Measurements from ENCODE around the gene PGM5. TPM values are rescaled to one million over a fixed set of nuclear protein-coding genes. Genes with fewer than 3 reads are reported as not detected.
A peak's percentile ranks its signal among the peaks of the same experiment; 100 is the strongest.

PGM5 gene
- total and polyA plus RNA-seq, 2 experiments from 2014 or later = not detected

DNA sequence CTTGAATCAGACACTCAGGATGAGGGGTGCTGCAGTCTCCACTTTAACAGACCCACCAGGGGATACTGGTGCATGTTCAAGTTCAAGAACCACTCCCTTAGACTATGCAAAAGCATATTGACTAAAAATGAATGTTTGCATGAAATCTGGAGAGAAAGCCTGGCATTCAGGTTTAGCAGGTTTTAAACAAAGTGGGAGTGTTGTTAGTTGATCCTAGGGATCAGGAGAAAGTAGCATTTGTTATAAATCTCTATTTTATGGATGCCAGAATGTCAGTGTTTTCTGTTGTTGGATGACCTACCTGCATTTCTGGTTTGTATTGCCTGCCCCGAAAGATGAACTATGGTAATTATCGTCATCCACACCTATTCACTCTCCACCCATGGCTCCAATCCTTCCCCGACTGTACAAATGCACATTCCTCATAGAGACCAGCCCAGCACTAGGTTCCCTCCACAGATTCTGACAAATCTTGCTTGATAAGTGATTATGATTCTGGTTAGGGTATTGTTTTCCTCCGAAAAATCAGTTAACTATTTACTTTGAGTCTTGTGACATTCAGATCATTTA, 167.0 kb downstream of the PGM5 start:
- Histone ChIP-seq H4K20me1 (replicated peaks; ENCODE audit: insufficient read depth) (no peaks in the 10 kb centered on the region), H3F3A (replicated peaks; ENCODE audit: low read depth) (no peaks in the 10 kb centered on the region), H3K4me1 (ENCODE audit: insufficient read depth) (no peaks in the 10 kb centered on the region), H3K36me3 (ENCODE audit: insufficient read depth) (no peaks in the 10 kb centered on the region), H3K4me3 (no peak overlapping the region), H3K79me2 (replicated peaks; ENCODE audit: insufficient read depth) (no peaks in the 10 kb centered on the region), H3K27me3 (ENCODE audit: insufficient read depth) (peaks cover 63% of the 10 kb centered on the region), H3K9me2 (ENCODE audit: insufficient read depth) (no peaks in the 10 kb centered on the region), H2AFZ (no peak overlapping the region), H3K4me2 (no peak overlapping the region), H3K27ac (ENCODE audit: low read depth) (no peak overlapping the region)
- no peak for TF ChIP-seq STAT1 (IDR thresholded peaks at IDR 0.05; ENCODE audit: unreplicated experiment)
- peaks cover 6% of the 10 kb centered on the region for H3K9me3 Mint-ChIP-seq
- DNase-seq (ENCODE audit: low spot score) (no peak), ATAC-seq (no peak)
- no peak overlapping the region for H3K4me3 Mint-ChIP-seq
- H3K4me1 Mint-ChIP-seq = no peaks in the 10 kb centered on the region; the same call in 2 of the 3 replicates
- H3K36me3 Mint-ChIP-seq (ENCODE audit: low read depth) = peaks cover 2% of the 10 kb centered on the region; the same call in 1 of the 3 replicates
- H3K27me3 Mint-ChIP-seq (ENCODE audit: insufficient read depth, low read depth, poor library complexity) = peaks cover 2% of the 10 kb centered on the region
- H3K27ac Mint-ChIP-seq = no peak overlapping the region

DNA sequence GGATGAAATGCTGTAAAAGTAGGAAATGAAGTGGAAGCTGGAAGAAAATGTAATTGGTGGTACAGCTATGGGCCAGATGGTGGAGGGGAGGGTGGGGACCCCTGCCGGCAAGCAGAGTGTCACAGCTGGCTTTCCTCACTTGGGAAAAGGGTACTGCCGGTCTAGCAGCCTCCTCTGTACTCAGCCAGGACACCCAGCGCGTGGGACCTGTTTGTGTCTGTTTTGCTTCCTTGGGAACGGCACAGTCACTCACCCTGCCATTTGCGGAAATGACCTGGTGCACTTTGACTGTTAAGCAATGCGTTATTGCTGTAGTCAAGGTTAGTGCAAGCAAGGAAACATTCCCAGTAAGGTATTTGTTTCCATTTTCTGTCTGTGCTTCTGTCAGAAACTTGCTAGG, 174.2 kb downstream of the PGM5 start:
- Histone ChIP-seq H3K4me1 (ENCODE audit: insufficient read depth) (no peaks in the 10 kb centered on the region), H3K4me2 (no peak overlapping the region), H3F3A (replicated peaks; ENCODE audit: low read depth) (no peaks in the 10 kb centered on the region), H3K27ac (ENCODE audit: low read depth) (no peak overlapping the region), H3K79me2 (replicated peaks; ENCODE audit: insufficient read depth) (no peaks in the 10 kb centered on the region), H3K9me2 (ENCODE audit: insufficient read depth) (no peaks in the 10 kb centered on the region), H3K27me3 (ENCODE audit: insufficient read depth) (peaks cover 58% of the 10 kb centered on the region), H3K4me3 (no peak overlapping the region), H3K36me3 (ENCODE audit: insufficient read depth) (no peaks in the 10 kb centered on the region), H2AFZ (no peak overlapping the region), H4K20me1 (replicated peaks; ENCODE audit: insufficient read depth) (no peaks in the 10 kb centered on the region)
- TF ChIP-seq NANOG (IDR thresholded peaks at IDR 0.05; ENCODE audit: borderline replicate concordance) = no peak
- TF ChIP-seq, protein P1, sequence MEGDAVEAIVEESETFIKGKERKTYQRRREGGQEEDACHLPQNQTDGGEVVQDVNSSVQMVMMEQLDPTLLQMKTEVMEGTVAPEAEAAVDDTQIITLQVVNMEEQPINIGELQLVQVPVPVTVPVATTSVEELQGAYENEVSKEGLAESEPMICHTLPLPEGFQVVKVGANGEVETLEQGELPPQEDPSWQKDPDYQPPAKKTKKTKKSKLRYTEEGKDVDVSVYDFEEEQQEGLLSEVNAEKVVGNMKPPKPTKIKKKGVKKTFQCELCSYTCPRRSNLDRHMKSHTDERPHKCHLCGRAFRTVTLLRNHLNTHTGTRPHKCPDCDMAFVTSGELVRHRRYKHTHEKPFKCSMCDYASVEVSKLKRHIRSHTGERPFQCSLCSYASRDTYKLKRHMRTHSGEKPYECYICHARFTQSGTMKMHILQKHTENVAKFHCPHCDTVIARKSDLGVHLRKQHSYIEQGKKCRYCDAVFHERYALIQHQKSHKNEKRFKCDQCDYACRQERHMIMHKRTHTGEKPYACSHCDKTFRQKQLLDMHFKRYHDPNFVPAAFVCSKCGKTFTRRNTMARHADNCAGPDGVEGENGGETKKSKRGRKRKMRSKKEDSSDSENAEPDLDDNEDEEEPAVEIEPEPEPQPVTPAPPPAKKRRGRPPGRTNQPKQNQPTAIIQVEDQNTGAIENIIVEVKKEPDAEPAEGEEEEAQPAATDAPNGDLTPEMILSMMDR (conservative IDR thresholded peaks at IDR 0.05; ENCODE audit: low read depth in 2 of 2) = peak; percentile 30 to 48; a peak in 3 of 4 replicates
- no peaks in the 10 kb centered on the region for H3K36me3 Mint-ChIP-seq (ENCODE audit: low read depth)
- peak; percentile 55 for DNase-seq (ENCODE audit: low spot score)
- no peak overlapping the region for H3K4me3 Mint-ChIP-seq
- no peak overlapping the region for H3K27ac Mint-ChIP-seq
- H3K4me1 Mint-ChIP-seq = peaks cover 2% of the 10 kb centered on the region; the same call in 1 of the 3 replicates
- peaks cover 5% of the 10 kb centered on the region for H3K27me3 Mint-ChIP-seq (ENCODE audit: insufficient read depth, low read depth, poor library complexity)
- ATAC-seq = peak; percentile 77
- no peaks in the 10 kb centered on the region for H3K9me3 Mint-ChIP-seq

DNA sequence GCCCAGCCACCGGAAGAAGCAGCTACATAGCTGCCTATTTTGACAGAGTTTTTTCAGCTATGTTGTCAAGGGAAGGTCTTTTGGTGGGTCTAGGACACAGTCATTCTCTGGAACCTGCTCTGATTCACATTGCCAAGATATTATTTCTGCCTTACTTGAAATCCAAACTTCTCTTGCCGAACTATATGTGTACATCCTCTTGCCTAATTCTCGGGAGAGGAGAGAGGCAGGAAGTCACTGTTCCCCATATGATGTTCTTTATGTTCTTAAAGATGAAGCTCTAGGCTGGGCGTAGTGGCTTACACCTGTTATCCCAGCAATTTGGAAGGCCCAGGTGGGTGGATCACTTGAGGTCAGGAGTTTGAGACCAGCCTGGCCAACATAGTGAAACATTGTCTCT, 175.7 kb downstream of the PGM5 start:
- no peaks in the 10 kb centered on the region for H3K4me1 ChIP-seq (ENCODE audit: insufficient read depth)
- DNase-seq (ENCODE audit: low spot score) (no peak), ATAC-seq (no peak)
- H3K27me3 ChIP-seq (ENCODE audit: insufficient read depth) = peaks cover 46% of the 10 kb centered on the region
- peaks cover 5% of the 10 kb centered on the region for H3K27me3 Mint-ChIP-seq (ENCODE audit: insufficient read depth, low read depth, poor library complexity)
- no peaks in the 10 kb centered on the region for H3K79me2 ChIP-seq (replicated peaks; ENCODE audit: insufficient read depth)
- H3K9me3 Mint-ChIP-seq = no peaks in the 10 kb centered on the region
- no peak overlapping the region for H3K27ac Mint-ChIP-seq
- H3K27ac ChIP-seq (ENCODE audit: low read depth) = no peak overlapping the region
- H3K4me3 Mint-ChIP-seq = no peak overlapping the region
- no peaks in the 10 kb centered on the region for H3K36me3 Mint-ChIP-seq (ENCODE audit: low read depth)
- H3F3A ChIP-seq (replicated peaks; ENCODE audit: low read depth) = no peaks in the 10 kb centered on the region
- peaks cover 2% of the 10 kb centered on the region; the same call in 1 of the 3 replicates for H3K4me1 Mint-ChIP-seq
- no peaks in the 10 kb centered on the region for H4K20me1 ChIP-seq (replicated peaks; ENCODE audit: insufficient read depth)
- no peaks in the 10 kb centered on the region for H3K36me3 ChIP-seq (ENCODE audit: insufficient read depth)
- no peaks in the 10 kb centered on the region for H3K9me2 ChIP-seq (ENCODE audit: insufficient read depth)
- TF ChIP-seq, protein P2, sequence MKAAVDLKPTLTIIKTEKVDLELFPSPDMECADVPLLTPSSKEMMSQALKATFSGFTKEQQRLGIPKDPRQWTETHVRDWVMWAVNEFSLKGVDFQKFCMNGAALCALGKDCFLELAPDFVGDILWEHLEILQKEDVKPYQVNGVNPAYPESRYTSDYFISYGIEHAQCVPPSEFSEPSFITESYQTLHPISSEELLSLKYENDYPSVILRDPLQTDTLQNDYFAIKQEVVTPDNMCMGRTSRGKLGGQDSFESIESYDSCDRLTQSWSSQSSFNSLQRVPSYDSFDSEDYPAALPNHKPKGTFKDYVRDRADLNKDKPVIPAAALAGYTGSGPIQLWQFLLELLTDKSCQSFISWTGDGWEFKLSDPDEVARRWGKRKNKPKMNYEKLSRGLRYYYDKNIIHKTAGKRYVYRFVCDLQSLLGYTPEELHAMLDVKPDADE (IDR thresholded peaks at IDR 0.05) = no peak
- TF ChIP-seq, protein P3, sequence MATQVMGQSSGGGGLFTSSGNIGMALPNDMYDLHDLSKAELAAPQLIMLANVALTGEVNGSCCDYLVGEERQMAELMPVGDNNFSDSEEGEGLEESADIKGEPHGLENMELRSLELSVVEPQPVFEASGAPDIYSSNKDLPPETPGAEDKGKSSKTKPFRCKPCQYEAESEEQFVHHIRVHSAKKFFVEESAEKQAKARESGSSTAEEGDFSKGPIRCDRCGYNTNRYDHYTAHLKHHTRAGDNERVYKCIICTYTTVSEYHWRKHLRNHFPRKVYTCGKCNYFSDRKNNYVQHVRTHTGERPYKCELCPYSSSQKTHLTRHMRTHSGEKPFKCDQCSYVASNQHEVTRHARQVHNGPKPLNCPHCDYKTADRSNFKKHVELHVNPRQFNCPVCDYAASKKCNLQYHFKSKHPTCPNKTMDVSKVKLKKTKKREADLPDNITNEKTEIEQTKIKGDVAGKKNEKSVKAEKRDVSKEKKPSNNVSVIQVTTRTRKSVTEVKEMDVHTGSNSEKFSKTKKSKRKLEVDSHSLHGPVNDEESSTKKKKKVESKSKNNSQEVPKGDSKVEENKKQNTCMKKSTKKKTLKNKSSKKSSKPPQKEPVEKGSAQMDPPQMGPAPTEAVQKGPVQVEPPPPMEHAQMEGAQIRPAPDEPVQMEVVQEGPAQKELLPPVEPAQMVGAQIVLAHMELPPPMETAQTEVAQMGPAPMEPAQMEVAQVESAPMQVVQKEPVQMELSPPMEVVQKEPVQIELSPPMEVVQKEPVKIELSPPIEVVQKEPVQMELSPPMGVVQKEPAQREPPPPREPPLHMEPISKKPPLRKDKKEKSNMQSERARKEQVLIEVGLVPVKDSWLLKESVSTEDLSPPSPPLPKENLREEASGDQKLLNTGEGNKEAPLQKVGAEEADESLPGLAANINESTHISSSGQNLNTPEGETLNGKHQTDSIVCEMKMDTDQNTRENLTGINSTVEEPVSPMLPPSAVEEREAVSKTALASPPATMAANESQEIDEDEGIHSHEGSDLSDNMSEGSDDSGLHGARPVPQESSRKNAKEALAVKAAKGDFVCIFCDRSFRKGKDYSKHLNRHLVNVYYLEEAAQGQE (IDR thresholded peaks at IDR 0.05; ENCODE audit: unreplicated experiment) = no peak
- no peak overlapping the region for H3K4me3 ChIP-seq
- H3K4me2 ChIP-seq = no peak overlapping the region
- H2AFZ ChIP-seq = no peak overlapping the region

All from GM23338 (cell line).